ENCODE data around the gene GPX1.
A peak's percentile ranks its signal among the peaks of the same experiment; 100 is the strongest.
"Not testable (repeated sequence)": the region's sequence is repeated elsewhere in the genome, so short reads cannot be mapped to it uniquely, and the experiment has no call there.

GPX1 gene

GRCh38 chr3:49357443-49358216 lies 523 bp downstream of the GPX1 start:
- not testable (repeated sequence) for DNase-seq (ENCODE audit: low spot score)

GRCh38 chr3:49357095-49357442 lies 1.1 kb downstream of the GPX1 start:
- DNase-seq (ENCODE audit: low spot score), result not testable (repeated sequence)

GRCh38 chr3:49352890-49353421 lies 5.2 kb downstream of the GPX1 start:
- DNase-seq (ENCODE audit: low spot score), result no peak

GRCh38 chr3:49352281-49352680 lies 5.9 kb downstream of the GPX1 start:
- DNase-seq (ENCODE audit: low spot score), result no peak

GRCh38 chr3:49351521-49352011 lies 6.6 kb downstream of the GPX1 start:
- DNase-seq (ENCODE audit: low spot score), result no peak

- DNase-seq (ENCODE audit: low spot score), result no peak
Observed at GRCh38 chr3:49349348-49350114, 8.6 kb downstream of the GPX1 start.

GRCh38 chr3:49348361-49348760 lies 9.8 kb downstream of the GPX1 start:
- not testable (repeated sequence) for DNase-seq (ENCODE audit: low spot score)

- DNase-seq (ENCODE audit: low spot score), result no peak
Observed at GRCh38 chr3:49346797-49347251, 11.3 kb downstream of the GPX1 start.

GRCh38 chr3:49343163-49343562 lies 15.0 kb downstream of the GPX1 start:
- DNase-seq (ENCODE audit: low spot score), result no peak

- no peak for DNase-seq (ENCODE audit: low spot score)
Observed at GRCh38 chr3:49341996-49342395, 16.2 kb downstream of the GPX1 start.

GRCh38 chr3:49339941-49340800 lies 18.0 kb downstream of the GPX1 start, which contains the start of gene USP4:
USP4 (minus strand) TSS chr3:49340053; CDS start chr3:49340024, 29 bp downstream.
- DNase-seq (ENCODE audit: low spot score), result peak; percentile 87

GRCh38 chr3:49339581-49339940 lies 18.6 kb downstream of the GPX1 start:
- no peak for DNase-seq (ENCODE audit: low spot score)

- DNase-seq (ENCODE audit: low spot score), result no peak
Observed at GRCh38 chr3:49333916-49334633, 24.1 kb downstream of the GPX1 start.

- no peak for DNase-seq (ENCODE audit: low spot score)
Observed at GRCh38 chr3:49333091-49333490, 25.1 kb downstream of the GPX1 start.

- DNase-seq (ENCODE audit: low spot score), result no peak
Observed at GRCh38 chr3:49329186-49329585, 29.0 kb downstream of the GPX1 start.

- not testable (repeated sequence) for DNase-seq (ENCODE audit: low spot score)
Observed at GRCh38 chr3:49328350-49328749, 29.8 kb downstream of the GPX1 start.

- DNase-seq (ENCODE audit: low spot score), result no peak
Observed at GRCh38 chr3:49327485-49327884, 30.7 kb downstream of the GPX1 start.

- DNase-seq (ENCODE audit: low spot score), result no peak
Observed at GRCh38 chr3:49324768-49325167, 33.4 kb downstream of the GPX1 start.

GRCh38 chr3:49316696-49317457 lies 41.3 kb downstream of the GPX1 start:
- DNase-seq (ENCODE audit: low spot score), result no peak

- DNase-seq (ENCODE audit: low spot score), result no peak
Observed at GRCh38 chr3:49313896-49314688, 44.1 kb downstream of the GPX1 start.
